Neutrophil (primary cell): Measurements from ENCODE around the gene BRI3.

Source experiments
- H3K27ac ChIP-seq: fragments of 200-600 bp; sonication (generic); 2 replicates; pipeline ENCODE4 v1.5.1; 2016; ENCODE audit warnings: mild to moderate bottlenecking, moderate library complexity
- H3K27me3 ChIP-seq: fragments of 200-600 bp; sonication (generic); 2 replicates; pipeline ENCODE4 v1.6.0; 2016; ENCODE audit warnings: mild to moderate bottlenecking
- H3K36me3 ChIP-seq: fragments of 200-600 bp; sonication (generic); 2 replicates; pipeline ENCODE4 v1.5.1; 2017
- H3K4me1 ChIP-seq, 2 experiments: fragments of 200-600 bp in 1 of 2; sonication (generic) in 1 of 2; 1 replicate in 1 of 2; 2 replicates in 1 of 2; pipeline versions ENCODE4 v1.5.1 to v1.6.1; 2013 to 2016; ENCODE audit warnings: low read depth in 1 of 2, low read length in 1 of 2, mild to moderate bottlenecking in 1 of 2, moderate library complexity in 1 of 2; ENCODE audit not compliant: control insufficient read depth in 1 of 2, insufficient read depth in 1 of 2
- H3K4me3 ChIP-seq, 2 experiments: fragments of 200-600 bp in 1 of 2; sonication (generic) in 1 of 2; 1 replicate in 1 of 2; 2 replicates in 1 of 2; pipeline ENCODE4 v1.5.1; 2013 to 2016; ENCODE audit warnings: low read depth in 1 of 2, low read length in 1 of 2, mild to moderate bottlenecking in 1 of 2, moderate library complexity in 1 of 2
- H3K9me3 ChIP-seq: fragments of 200-600 bp; sonication (generic); 2 replicates; pipeline ENCODE4 v1.5.1; 2016
- CTCF ChIP-seq: fragments of 200-600 bp; sonication (generic); IDR thresholded peaks from 2 replicates; pipeline ENCODE4 v1.5.1; 2016; ENCODE audit warnings: antibody characterized with exemption

BRI3 gene

GRCh38 chr7:98300595-98301372 lies 19.3 kb downstream of the BRI3 start:
- Histone ChIP-seq H3K36me3 (peaks cover 61% of the 10 kb centered on the region), H3K4me3 (no peak overlapping the region), H3K9me3 (no peaks in the 10 kb centered on the region), H3K4me1 (no peaks in the 10 kb centered on the region), H3K27me3 (no peaks in the 10 kb centered on the region), H3K27ac (no peak overlapping the region)
- no peak for TF ChIP-seq CTCF

- no peaks in the 10 kb centered on the region for H3K9me3 ChIP-seq
- H3K4me3 ChIP-seq = no peak overlapping the region
- peak overlapping the region; percentile 14 for H3K27ac ChIP-seq
- TF ChIP-seq CTCF = no peak
- H3K4me1 ChIP-seq = no peaks in the 10 kb centered on the region
- no peaks in the 10 kb centered on the region for H3K27me3 ChIP-seq
- peaks cover 59% of the 10 kb centered on the region for H3K36me3 ChIP-seq
These were observed 20.4 kb downstream of the BRI3 start for GRCh38 chr7:98301693-98302470.

- Histone ChIP-seq H3K9me3 (no peaks in the 10 kb centered on the region), H3K27ac (no peak overlapping the region), H3K4me3 (no peak overlapping the region), H3K27me3 (no peaks in the 10 kb centered on the region), H3K4me1 (no peaks in the 10 kb centered on the region), H3K36me3 (peaks cover 59% of the 10 kb centered on the region)
- no peak for TF ChIP-seq CTCF
These were observed 21.8 kb downstream of the BRI3 start for GRCh38 chr7:98303176-98303865.

- no peak overlapping the region for H3K27ac ChIP-seq
- H3K4me1 ChIP-seq = no peaks in the 10 kb centered on the region
- H3K9me3 ChIP-seq = no peaks in the 10 kb centered on the region
- H3K27me3 ChIP-seq = no peaks in the 10 kb centered on the region
- no peak overlapping the region for H3K4me3 ChIP-seq
- peaks cover 61% of the 10 kb centered on the region for H3K36me3 ChIP-seq
- no peak for TF ChIP-seq CTCF
These were observed 22.4 kb downstream of the BRI3 start for GRCh38 chr7:98303906-98304305.

- Histone ChIP-seq H3K27ac (no peak overlapping the region), H3K9me3 (no peaks in the 10 kb centered on the region), H3K4me1 (no peaks in the 10 kb centered on the region), H3K4me3 (no peak overlapping the region), H3K27me3 (no peaks in the 10 kb centered on the region), H3K36me3 (peaks cover 64% of the 10 kb centered on the region)
- TF ChIP-seq CTCF = no peak
These were observed 24.6 kb downstream of the BRI3 start for GRCh38 chr7:98305951-98306535.
